HG03442 (cell line): ENCODE measurements around the gene ATP2A3.
A peak's percentile ranks its signal among the peaks of the same experiment; 100 is the strongest.

Experiments
- ATAC-seq: cut with Tn5 transposase; IDR thresholded peaks from one replicate; pipeline ENCODE4 v1.9.1; 2021; ENCODE audit warnings: mild to moderate bottlenecking, moderate library complexity; ENCODE audit not compliant: unreplicated experiment

The ATP2A3 gene

DNA sequence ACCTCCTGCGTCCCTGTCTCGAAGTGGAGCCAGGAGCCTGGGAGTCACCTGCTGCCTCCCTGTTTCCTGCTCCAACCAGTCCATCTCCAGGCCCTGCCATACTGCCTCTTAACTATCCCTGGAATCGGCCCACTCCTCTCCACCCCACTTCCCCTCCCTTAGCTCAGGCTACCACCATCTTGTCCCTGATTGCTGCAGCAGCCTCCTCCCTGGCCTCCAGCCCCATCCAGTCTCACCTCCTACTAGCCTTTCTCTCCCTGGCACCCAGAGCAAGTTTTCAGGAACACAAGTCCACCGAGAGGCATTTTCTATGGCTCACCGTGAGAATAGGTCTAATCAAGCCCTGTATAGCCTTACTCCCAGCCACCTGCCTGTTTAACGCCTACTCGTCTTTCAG, 70.5 kb downstream of the ATP2A3 start:
- no peak for ATAC-seq

DNA sequence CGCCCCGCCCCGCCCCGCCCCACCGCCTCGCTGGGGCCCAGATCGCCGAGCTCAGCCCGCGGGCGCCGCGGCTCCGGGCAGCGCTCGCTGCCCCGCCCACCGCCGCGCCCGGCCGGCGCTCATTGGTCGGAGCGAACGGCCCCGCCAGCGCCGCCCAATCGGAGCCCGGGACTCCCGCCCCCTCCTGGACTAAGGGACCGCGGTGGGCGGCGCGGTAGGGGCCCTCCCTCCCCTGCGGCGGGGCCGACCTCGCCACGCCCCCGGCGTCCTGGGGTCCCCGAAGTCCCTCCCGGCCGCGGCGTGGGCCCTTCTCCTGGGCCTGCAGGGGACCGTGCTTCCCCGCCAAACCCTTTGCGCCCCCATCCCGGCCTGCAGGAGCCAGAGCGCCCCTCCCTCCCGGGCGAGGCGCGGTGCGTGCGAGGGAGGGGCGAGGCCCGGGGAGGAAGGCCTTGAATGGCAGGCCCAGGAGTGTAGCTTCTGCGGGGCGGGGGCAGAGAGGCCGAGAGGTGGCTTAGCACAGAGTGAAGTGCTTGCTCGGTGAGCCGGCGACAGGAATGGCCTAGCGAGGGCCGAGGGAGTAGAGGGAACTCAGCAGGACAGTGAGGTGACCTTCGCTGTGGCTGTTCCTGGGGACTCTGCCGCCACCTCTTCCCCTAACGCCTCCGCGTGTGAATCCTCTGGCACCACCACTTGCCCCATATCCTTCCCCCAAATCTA, 71.1 kb downstream of the ATP2A3 start, which contains the start of gene CAMKK1:
CAMKK1 (minus strand) TSS at position 51 of the 717 bp plus-strand sequence. CDS start 7,366 bp downstream, outside the sequence.
- peak; percentile 83 for ATAC-seq

DNA sequence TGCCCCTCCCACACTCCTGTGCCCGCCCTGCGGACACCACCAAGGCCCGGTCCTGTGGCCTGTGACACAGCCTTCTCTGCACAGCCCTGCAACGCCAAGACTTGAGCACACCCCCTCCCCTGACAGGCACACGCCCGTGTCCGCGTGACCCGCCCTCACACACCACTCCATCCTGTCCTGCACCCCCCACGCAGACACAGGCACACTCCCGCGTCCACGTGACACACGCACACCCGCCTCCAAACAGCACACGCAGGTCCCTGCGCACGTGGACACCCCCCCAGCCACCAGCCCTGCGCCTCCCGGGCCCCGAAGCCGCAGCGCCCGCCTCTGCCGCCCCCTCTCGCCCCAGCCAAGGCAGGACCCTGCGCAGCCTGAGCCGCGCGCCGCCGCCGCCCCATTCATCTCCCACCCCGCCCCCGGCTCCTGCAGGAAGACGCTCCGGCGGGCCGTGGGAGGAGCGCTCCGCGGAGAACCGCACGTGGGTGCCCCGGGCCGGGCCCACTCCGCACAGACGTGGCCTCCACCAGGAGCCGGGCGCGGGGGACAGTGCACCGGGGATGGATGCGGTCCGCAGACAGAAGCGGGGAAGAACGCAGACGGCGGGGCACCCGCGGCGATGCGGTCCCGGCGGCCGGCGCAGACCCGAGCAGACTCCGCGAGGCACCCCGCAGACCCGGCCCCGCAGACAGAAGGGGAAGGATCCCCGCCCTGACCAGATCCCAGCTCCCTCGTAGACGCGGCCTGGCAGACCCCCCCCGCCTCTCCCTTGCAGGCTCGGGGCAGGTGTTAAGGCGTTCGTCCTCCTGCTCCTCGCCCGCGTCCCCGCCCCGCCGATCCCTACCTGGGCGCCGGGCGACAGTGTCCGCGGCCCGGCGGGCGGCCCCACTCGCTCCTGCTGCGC, 71.9 kb downstream of the ATP2A3 start:
- peak; percentile 16 for ATAC-seq

DNA sequence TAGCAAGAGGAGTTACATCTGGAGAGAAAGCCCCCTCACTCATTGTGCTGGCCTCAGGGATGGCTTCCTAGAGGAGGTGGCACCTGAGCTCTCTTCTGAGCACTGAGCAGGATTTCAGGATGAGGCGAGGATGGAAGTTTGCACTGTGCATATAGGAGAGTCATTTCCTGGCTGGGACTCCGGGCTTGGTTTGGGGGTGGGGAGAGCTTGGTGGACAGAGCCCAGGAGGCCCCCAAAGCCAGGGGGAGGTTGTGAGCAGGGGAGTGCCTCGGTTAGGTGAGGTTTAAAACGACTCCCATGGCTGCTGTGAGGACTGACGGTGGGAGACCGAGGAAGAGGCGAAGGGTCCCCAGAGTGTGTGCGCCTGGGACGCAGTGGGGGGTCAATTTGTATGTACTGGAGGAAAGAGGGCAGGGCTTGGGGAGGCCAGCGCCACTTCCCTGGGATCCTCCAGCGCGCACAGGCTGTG, 72.6 kb downstream of the ATP2A3 start:
- no peak for ATAC-seq

DNA sequence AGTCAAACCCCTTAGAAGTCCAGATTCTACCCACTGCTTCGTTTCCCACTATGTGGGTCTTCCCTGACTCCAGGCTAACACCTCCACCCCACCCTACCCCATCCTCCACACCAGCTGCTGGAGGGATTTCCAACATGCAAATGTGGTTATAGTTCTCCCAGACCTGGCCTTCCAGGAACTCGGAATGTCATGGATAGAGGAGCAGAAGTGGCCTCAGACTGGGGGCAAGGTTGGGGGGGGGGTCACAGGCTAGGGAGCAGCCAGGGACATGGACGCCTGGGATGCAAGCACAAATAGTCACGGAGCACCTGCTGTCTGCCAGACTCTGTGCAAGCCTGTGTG, 73.4 kb downstream of the ATP2A3 start:
- ATAC-seq = no peak

DNA sequence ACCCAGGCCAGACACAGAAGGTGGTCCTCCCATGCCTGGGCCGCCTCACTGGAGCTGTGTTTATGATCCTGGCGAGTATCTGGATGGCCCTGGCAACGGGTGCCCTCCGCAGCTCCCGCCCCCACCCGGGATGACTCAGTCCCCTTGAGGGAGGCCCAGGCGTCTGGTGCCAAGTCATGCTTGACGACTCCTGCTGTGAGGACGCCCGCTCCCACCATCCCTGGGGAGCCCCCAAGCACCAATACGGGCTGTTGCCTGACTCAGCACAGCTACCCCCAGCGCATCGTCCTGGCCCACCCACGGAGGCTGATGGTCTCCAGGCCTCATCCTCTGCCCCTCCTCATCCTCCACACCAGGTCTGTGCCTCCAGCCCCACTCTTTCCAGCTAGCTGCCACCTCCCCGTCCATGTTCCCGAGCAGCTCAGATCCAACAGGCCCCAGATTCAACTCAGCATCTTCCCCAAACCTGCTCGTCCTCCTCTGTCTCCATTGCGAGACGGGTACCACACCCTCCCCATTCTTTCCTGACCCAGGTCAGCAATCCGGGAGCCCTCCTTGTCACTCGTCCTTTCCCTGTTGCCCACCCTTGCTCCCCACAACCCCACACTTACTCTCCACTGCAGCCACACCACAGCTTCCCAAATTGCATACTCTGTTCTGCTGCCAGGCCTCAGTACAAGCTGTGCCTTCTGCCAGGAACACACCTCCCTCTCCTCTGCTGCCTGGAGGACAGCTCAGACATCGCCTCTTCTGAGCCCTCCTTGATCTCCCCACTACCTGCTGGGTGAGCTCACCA, 74.0 kb downstream of the ATP2A3 start:
- ATAC-seq = no peak

DNA sequence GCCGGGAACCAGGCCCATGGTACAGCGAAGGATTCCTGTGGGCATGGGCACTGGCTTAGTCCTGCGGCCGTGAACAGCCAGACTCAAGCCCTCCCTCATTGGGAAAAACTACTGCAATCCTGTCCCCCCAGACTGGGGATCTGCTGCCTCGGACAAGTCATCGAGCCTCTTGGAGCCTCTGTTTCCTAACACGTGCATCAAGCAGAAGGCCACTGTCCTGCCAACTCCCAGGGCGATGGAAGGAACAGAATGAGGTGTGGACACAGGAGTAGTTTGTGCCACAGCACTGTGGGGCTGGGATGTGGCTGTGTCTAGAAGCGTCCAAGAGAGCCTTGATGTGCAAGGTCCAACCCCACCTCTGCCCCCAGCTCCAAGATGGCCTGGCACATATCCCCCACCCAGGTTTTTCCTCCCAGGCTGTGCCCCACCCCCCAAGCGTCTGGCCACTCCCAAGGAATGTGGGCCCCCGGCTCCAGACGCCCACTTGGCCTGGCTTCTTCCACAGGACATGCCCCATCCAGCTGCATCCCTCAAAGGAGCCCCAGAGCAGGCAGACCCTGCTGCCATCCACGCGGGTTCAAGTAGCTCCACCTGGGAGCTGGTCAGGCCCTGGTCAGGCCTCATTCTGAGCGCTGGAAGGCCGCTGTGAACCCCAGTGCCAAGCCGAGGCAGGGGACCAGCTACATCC, 74.8 kb downstream of the ATP2A3 start:
- no peak for ATAC-seq

DNA sequence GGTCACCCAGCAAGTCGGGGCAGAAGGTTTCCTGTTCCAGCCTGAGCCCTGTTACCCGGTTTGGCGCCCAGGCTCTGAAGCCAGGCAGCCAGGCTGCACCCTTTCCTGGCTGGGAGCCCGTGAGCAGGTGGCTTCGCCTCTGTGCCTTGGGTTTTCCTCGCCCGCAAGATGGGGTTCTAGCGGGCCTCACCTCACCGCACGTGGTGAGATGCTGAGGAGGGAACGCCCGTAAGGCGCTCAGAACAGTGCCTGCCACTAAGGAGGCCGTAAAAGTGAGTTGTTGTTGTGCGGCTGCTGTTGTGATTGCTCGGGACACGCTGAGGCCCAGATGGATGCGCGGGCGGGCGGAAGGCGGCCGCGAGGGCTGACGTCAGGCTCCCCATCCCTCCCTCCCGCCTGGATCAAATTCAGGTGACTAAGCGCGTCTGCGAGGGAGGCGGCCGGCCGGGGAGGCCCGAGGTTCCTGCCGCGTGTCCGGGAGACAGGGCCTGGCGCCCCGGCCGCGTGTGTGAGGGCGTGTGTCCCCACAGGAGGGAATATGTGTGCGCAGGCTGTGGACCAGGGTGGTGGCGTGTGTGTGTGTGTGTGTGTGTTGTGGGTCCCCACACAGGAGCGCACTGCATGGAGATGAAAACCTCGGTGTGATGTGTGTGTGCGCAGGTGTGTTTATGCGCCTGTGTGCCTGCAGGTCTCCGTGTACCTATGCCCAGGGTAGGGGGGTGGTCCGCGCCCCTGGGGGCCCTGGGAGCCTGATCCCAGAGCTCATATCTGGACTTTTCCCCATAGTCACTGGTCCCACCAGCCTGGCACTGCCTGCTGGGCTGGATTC, 75.7 kb downstream of the ATP2A3 start:
- no peak for ATAC-seq

DNA sequence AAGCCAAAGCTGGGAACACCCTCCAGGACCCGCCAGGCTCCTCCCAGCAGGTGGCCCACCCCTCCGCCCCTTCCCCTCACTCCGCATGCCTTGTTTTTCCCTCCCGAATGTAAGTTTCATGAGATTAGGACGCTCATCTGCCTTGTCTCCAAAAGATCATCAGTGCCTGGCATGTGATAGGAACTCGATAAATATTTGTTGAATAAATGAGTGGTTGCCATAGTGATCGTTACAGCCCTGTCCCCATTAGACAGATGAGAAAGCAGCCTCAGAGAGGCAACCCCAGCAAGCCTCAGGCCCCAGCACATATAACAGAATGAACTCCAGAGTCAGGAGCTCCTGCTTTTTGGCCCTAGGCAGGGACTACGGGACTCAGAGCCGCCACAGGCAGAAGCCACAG, 76.4 kb downstream of the ATP2A3 start:
- ATAC-seq = no peak

DNA sequence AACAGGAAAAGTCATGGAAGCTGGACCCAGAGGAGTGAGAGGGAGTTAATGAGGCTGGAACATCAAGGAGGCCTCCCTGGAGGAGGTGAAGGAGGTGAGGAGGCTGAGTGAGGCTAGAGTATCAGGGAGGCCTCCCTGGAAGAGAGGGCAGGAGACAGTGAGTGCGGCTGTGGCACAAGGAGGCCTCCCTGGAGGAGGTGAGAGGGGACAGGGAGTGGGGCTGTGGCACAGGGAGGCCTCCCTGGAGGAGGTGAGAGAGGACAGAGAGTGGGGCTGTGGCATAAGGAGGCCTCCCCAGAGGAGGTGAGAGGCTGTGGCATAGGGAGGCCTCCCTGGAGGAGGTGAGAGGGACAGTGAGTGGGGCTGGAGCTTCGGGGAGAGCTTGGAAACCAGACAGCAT, 76.8 kb downstream of the ATP2A3 start:
- no peak for ATAC-seq

DNA sequence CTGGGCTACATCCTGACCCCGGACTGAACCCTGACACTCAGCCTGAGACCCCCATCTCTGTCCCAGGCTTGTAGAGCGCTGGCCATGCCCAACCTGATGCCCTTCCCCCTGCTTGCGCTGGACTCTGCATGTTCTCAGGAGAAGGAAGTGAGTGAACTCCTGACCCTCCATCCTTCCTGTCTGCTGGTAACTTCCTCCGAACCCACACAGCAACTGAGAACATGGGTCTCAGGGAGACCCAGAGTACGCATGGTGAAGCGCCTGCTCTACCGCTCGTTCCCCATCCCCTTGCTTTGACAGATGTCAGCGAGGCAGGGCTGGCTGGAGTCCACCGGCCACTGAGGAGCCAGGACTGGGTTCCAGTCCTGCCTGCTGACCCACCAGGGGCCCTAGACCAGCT, 77.5 kb downstream of the ATP2A3 start:
- no peak for ATAC-seq

DNA sequence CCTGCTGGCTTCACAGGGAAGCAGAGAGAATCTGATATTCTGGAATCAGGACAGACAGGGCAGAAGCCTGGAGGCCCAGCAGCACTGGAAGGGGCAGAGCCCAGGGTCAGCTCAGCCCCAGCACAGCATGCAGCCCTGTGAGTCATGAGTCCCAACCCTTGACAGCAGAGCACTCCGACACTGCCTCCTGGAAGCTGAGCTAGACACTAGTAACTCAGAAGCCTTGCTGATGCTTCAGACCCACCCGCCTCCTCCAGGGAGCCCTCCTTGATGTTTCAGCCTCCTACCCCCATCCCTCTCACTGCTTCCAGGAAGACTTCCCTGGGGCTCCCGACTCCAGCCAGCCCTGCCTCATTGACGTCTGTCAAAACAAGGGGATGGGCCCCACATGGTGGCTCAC, 78.3 kb downstream of the ATP2A3 start:
- no peak for ATAC-seq

DNA sequence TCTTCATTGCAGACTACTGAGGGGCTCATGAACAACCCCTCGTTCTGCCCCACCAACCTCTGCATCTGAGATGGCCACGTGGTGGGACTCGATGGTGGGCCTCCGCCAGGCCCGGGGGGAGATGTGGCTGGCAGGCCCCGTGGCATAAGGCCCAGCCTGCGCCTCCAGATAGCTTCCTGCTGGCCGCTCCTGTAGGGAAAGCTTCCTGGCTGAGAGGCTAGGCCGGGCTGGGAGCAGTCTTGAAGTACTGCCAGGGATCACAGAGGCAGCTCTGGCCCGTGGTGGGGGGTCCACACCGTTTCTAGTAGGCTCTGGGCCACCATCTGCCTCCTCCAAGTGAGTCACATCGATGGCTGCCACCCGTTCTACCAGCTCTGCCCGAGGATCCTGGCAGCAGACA, 79.0 kb downstream of the ATP2A3 start:
- no peak for ATAC-seq

DNA sequence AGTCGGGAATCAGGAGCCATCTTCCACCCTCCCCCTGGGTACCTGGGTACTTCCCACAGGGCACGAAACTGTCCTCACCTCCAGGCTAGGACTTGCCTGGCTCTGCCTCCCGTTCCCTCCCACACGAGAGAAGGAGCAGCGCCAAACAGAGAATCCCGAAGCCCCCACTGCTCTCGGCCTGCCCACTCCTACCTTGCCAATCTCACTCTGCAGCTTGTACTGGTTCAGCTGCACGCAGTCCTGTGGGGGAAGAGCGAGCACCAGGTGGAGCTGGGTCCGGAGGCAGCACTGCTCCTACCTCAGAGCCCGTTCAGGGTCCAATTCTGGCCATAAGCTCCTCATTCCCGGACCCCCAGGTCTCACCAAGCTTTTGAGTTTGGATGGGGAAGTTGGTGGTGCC, 80.0 kb downstream of the ATP2A3 start:
- no peak for ATAC-seq

DNA sequence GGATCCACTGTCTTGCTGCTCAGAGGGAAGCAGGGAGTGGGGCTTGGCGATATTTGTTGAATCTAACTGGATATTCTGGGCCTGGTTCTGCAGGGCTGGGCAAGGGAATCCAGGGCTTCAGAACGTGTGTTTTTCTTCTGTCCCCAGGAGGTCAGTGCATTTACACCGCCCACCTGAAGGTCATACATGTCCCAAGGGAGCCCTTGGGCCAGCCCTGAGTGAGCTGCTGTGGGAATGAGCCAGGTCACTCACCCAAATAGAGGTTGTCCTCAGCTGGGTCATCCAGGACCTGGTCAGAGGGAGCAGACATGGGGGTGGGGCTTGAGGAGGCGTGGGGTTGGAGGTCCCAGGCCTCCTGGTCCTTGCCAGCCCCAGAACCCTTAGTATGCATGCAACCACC, 82.0 kb downstream of the ATP2A3 start:
- no peak for ATAC-seq

DNA sequence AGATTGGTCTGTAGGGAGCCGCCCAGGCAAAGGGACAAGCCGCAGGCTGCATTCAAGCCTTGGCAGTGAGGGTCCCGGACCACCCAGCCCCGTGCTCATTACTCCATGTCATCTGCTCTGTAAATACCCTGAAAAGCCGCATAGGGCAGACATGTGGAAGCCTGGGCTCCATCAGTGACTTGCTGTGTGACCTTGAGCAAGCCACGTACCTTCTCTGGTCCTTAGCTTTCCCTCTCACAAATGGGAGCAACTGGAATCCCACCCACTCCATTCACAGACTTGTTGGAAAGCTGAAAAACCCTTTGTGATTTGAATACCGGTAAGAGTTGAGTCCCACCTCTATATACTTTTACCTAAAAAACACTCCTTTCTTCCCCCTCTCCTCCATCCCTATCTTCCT, 83.3 kb downstream of the ATP2A3 start:
- ATAC-seq = no peak

DNA sequence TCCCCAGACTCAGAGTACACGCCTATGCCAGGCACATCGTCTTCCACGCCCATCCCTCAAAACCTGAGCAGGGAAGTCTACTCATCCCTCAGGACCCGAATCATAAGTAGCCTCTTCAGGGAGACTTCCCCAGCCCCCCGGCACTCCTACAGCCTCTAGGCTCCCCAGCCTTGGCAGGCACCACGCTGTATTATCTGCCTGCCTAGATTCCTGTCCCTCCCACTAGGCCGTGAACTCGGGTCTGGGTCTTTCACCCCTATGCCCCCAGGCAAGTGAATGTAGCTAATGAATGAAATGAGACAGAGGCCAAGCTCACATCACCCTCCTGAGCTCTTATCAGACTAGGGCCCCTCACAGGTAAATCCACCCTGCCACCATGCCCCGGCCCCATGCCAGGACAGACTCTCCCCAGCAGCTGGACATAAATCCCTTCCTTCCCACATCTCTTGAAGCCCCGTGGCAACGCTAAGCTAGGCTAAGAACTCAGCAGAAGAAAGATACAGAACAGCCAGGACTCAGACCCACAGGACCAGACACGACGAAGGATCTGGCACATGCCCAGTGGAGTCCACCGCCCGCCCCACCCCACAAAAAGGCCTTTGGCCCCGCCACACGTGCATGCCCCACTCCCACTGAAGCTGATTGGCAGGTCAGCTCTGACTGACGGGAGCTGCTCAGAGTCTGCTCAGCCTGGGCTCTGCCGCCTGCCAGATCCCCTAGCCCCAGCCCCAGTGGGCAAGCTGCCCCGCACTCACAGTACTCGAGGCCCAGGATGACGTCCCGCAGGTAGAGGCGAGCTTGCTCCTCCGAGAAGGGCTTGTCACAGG, 84.4 kb downstream of the ATP2A3 start:
- no peak for ATAC-seq

DNA sequence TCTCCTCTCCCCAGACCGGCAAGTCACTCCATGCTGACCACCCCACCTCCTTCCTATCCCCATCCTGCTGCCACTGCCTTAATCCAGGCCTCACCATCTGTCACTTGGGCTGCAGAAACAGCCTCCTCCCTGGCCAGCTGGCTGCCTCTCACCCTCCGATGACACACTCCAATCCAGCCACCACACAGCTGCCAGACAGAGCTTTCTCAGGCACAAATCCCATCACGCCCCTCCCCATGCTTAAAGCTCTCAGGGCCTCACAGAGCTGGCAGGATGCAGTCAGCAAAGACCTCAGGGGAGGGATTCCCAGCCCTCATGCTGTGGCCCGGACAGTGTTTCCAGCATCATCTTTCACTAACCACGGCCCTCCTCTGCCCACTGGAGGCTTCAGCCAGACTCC, 85.1 kb downstream of the ATP2A3 start:
- ATAC-seq = no peak

DNA sequence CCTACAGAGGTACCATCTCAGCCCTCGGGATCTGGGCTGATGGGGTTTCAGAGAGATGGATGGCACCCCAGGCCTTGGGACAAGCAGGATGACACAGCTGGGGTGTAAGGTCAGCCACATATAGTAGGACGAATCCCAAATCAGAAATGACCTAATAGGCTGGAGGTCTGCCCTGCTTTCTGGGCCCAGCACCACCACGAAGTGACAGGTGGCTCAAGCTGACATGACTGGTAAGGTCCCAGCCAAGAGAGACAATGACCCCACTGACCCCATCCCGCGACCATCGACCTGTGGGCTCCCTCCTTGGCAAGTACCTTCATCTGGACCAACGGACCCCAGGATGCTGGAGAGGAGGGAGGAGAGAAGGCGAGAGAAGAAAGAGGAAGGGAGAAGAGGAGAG, 87.0 kb downstream of the ATP2A3 start:
- ATAC-seq = no peak
